Dermis blood vessel endothelial cell (primary cell): ENCODE measurements around the gene SNAP23. TPM values are rescaled to one million over a fixed set of nuclear protein-coding genes. Genes with fewer than 3 reads are reported as not detected.
"Not testable (repeated sequence)": the region's sequence is repeated elsewhere in the genome, so short reads cannot be mapped to it uniquely, and the experiment has no call there.

Experiments used
- DNase-seq: peaks from one replicate; pipeline ENCODE4 v3.0.0; 2010
- total RNA-seq: library from RNA; depleted of rRNA; stranded (reverse); fragments of >200 nt; gene quantifications from 2 replicates; pipeline ENCODE4 v1.2.3, GENCODE V29; 2014

Gene SNAP23
- total RNA-seq, 1 donor from 2014 or later: 203 TPM

DNA sequence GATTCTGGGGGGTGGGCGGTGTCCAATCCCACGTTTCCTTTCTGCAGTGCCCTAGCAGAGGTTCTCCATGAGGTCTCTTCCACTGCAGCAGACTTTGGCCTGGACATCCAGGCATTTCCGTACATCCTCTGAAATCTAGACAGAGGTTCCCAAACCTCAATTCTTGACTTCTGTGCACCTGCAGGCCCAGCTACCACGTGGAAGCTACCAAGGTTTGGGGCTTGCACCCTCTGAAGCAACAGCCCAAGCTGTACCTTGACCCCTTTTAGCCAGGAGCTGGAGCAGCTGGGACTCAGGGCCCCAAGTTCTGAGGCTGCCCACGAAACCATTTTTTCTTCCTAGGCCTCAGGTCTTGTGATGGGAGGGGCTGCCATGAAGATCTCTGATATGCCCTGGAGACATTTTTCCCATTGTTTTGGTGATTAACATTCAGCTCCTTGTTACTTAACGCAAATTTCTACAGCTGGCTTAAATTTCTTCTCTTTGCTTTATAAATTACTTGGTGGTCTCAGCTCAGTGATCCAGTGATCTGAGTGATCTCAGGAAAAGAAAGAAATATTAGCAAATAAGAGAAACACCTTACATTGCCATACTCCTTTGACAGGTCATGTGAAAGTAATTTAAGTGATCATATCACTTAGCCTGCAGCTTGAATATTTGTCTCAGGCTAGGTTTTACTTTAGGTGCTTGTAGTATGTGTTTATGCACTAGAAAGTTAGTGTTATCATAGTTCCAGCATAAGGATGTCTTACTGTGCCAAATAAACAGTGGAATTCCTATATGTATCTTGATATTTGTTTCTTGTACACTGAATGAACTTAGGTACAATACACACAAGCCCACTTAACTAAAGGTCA, 3.0 kb downstream of the SNAP23 start:
- no peak for DNase-seq

DNA sequence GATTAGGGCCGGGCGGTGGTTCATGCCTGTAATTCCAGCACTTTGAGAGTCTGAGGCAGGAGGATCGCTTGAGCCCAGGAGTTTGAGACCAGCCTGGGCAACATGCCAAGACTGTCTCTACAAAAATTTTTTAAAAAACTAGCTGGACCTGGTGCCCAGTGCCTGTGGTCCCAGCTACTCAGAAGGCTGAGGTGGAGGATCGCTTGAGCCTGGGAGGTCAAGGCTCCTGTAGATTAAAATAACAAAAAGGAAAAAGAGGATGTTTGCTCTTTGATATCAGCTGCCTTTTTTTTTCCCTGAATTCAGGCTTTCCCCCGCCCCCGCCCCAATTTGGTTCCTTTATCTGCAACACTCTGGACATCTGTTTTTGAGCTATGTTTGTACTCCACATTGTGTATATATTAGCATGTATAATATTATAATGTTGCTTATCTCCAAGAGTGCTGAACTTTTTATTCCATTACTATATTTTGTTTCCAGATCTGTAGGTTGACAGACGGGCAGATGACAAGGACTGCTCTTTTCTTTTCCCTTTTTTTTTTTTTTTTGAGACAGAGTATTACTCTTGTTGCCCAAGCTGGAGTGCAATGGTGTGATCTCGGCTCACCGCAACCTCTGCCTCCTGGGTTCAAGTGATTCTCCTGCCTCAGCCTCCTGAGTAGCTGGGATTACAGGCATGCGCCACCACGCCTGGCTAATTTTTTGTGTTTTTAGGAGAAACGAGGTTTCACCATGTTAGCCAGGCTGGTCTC, 4.6 kb downstream of the SNAP23 start:
- peak; percentile 34 for DNase-seq

DNA sequence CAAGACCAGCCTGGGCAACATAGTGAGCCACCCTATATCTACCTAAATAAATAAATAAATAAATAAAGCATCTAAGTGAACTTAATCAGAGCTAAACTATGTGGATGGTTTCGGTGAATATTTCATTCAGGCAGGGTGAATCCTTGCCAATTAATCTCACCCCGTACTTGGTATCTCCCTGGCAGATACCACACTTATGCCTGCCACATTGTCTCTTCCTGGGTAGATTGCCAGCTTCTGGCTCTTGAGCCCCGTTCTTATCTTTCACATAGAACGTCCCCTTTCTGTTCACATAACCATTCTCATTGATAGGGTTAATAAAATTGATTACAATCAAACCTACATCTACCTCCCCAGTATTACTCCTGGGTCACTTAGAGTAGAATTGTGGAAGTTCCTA, 7.0 kb downstream of the SNAP23 start:
- no peak for DNase-seq

DNA sequence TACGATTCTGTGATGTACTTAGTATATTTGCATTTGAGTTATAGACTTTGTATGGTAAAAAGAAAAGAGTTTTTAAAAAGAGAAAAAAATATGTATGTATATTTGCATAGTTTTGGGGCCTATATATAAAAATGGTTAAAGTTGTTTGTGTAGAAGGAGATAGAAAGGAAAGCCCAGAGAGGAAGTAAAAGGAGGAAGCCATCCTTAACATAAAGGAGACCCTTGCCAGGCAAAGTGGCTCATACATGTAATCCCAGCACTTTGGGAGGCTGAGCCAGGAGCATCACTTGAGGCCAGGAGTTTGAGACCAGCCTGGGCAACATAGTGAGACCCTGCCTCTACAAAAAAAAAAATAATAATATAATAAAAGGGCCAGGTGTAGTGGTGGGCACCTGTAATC, 8.4 kb downstream of the SNAP23 start:
- DNase-seq: no peak

DNA sequence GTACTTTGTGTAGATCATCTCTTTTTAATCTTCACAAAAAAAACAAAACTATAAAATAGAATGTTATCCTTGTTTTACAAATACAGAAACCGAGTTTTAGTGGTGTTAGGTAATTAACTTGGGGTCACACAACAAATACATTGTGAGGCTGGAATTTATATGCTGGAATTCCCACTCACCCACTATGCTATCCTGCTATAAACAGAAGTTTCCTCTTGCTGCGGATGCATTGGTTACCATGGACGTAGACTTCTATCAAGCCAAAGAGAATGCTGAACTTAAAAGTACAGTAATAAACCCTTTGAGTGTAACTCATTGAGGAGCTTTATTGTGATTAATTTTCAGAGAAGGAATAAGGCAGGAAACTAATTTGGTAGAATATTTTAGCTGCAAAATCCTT, 9.2 kb downstream of the SNAP23 start:
- DNase-seq: peak; percentile 75

DNA sequence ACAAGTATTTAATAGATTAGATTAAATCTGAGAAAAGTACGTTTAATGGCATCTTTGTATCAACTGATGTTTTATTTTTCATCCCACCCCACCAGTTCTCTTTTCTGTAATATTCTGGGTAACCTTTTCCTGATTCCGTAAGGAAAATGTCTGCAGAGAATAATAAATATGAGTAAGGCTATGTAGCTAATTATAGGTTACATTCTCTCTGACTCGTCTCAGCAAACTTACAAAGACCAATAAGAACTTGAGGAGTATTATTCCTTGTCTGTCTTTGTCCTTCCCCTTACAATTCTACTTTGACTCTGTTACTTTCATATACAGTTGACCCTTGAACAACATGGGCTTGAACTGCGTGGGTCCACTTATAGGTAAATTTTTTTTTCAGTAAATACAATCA, 12.1 kb downstream of the SNAP23 start:
- DNase-seq: no peak

DNA sequence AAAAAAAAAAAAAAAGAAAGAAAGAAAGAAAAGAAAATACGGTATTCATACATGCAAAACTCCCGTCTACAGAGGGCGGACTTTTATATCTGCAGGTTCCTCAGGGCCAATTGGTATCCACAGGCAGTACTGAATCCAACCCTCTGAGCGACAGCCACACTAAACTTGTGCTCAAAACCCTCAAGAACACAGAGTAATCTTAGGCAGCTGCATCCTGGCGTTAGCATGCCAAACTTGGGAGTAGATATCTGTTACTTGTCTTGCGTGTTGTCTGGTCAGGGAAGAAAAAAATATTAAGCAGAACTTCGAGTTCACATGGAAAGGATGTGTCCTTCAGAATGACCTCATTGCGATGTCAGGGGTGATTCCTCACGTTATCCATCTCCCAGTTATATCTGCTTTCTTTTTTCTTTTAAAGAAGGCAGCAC, 12.8 kb downstream of the SNAP23 start:
- DNase-seq: no peak

DNA sequence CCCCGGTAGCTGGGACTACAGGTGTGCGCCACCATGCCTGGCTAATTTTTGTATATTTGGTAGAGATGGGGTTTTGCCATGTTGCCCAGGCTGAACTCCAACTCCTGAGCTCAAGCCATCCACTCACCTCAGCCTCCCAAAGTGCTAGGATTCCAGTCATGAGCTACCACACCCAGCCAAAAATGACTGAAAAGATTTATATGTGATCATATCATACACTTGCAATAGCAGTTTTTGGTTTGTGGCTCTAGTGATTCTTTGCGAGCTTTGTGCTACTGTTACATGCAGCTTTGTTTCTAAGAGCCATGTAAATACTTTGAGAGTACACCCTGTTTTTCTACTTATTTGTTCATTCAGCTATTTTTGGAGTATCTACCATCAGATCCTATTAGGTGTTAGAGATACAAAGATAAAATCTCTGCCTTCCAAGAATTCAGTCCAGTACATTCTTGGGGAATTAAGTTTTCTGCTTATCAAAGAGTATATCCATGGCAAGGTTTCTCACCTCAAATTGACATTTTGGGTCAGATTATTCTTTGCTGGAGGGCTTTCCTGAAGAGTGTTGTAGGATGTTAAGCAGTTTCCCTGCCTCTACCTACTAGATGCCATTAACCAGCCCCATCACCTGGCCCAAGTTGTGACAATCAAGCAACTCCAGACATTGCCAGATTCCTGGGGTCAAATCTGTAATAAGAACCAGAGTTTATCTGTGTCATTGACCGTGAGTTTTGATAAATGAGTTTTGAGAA, 15.0 kb downstream of the SNAP23 start:
- DNase-seq: no peak

DNA sequence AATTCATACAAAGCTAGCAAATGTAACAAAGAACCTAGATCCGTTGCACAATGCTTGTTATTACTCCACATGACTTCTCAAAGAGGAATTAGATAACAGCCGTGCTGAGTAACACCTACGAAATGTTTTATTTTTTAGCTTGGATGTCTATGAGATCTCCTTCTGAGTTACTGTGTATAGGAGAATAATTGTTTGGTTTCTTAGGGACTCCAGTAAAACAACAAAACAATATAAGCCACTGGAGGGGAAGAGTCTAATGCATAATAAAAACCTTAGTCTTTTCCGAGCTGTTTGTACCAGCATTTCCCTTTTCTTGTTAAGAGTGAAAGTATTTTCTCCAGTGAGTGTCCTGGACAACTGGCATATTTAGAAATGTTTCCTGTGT, 15.6 kb downstream of the SNAP23 start:
- peak; percentile 48 for DNase-seq

DNA sequence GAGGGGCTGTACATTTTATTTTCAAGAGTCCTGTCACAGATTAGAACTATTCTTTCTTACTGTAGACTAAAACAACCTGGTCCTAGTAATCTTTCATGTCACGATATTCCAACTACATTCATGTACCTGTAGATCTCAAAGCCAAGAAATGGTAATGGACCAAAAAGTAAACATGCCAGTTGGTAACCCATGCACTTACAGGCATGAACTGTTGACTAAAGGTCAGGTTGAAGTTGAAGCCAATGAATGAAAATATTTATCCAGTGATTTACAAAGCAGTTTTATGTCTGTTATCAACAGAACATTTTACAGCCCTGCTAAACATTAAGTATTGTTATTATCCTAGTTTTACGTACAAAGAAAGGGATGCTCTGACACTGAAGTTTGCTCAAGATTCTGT, 27.9 kb downstream of the SNAP23 start:
- no peak for DNase-seq

DNA sequence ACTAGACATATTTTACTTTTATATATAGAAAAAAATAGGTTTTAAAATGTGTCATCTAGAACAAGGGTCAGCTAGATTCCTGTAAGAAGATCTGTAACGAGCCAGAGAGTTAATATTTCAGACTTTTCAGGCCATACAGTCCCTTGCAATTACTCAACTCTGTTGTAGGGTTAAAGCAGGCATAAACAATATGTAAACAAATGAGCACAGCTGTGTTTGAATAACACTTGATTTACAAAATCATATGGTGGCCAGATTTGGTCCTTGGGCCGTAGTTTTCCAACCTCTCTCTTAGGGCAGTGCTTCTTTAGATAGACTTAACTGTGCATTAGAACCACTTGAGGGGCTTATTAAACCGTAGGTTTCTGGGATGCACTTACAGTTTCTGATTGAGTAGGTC, 33.5 kb downstream of the SNAP23 start:
- no peak for DNase-seq

DNA sequence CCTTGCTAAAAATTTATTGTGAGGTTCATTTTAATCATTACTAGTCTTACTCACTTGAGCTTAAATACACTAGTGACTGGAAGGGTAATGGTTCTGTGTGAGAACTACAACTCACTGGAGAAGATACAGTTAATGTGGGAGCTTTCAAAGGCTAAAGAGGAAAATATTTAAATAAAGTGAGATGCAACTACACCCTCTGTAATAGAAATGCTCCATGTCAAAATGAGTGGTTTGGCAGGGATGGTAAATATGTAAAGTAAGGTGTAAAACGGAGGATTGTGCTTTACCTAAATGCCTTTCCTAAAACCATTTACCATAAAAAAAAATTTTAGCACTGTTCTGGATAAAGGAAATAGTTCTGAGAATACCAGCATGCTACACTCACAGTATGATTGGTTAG, 37.8 kb downstream of the SNAP23 start:
- DNase-seq: no peak

DNA sequence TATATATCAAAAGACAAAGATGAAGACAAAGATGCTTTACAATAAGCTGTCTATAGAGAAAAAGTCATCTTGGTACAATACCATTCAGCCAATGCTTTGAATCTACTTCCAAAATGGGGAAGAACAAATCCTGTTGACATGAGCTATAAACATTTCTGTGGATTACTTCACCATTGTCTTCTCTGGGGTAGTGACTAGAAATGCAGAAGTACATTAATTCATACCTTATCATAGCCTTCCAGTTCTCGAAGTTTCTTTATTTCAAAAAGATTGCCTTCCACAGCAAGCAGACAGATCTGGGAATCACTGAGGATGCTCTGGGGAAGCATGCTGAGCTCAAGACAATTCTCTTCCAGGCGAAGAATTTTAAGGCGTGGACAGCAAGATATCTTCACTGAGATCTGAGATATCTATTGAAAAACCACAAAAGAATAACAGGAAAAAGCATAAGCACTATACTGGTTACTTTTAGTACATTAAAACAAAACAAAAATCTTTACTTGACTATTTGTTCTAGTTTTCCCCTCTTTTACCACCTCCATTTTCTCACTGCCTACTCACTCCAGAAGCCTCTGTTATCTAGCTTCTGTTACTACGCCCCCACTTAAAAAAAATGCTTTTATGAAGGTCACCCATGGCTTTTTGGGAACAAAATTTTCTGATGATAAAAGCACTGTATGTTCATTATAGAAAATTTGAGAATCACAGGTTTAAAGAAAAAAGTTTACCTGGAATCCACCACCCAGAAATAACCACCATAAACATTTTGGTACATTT, 49.6 kb downstream of the SNAP23 start:
- no peak for DNase-seq

DNA sequence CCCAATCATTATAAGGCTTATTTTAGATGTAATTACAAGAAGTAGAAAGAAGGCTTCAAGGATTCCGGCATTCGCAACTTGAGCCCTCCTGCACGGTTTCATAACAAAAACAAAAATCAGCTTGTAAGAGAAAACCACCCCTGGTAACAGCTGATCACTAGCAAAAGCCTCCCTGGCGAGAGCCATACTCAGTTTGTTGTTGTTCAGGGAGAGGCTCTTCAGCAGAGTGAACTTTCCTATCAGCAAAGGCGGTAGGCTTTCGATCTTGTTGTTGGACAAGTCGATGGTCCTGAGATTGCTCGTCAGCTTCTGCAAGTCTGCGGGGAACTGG, 52.4 kb downstream of the SNAP23 start:
- DNase-seq: no peak

DNA sequence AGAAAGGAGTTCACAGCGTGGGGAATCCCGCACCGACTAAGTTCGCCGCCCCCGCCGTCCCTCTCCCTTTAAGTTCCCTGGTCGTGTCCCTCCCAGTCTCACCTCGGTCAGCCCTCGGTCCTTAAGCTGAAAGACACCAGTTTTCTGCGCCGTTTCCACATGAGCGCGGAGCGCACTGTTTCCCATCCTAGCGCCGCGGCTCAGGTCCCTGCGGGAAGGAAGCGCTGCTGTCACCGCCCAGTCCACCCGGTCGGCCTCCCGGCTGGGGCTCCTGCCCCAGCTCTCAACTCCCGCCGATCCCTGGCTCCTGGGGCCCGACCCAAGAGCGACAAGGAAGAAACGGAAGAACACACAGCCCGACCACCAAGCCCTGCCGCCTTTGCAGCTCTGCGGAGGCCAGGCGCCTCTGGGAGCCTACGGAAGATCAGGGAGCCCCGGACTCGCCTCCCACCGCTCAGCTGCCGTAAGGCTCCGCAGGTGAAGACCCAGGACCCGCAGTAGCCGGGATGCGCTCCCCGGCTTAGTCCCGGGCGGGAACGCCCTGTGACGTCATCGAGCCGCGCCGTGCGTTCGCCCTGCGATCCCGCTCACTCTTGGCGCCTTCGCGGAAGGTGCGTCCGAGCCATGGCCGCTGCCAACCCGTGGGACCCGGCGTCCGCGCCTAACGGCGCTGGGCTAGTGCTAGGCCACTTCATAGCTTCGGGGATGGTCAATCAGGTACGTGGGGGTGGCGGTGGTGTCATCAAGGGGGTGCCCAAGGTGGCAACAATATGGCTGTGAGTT, 53.0 kb downstream of the SNAP23 start, which contains the start of the genes HAUS2 and LRRC57:
TSS of gene HAUS2 (plus strand) at position 590 of the 783 bp plus-strand sequence. CDS start at position 625, 35 bp downstream.
TSS of gene LRRC57 (minus strand) at position 545 of the 783 bp plus-strand sequence. CDS start at position 186, 359 bp downstream.
- DNase-seq: peak; percentile 91

DNA sequence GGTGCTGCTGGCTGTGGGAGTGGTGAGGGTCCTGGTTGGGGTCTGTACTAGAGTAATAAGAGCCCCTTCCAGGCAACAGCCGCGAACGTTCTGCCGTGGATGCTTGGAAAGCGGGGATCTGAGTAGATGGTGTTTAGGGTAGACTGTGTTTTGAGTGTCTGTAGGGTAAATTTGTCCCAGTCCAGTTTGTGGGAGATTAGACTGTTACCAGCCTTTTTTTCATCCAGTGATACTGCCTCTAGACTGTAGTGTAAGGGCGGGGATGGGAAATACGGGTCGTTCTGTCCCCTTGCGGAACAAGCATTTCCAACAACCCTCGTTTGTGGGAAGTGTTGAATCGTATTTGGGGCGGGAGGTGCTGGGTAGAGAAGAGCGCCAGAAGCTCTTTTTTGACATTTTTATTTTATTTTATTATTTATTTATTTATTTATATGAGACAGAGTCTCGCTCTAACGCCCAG, 53.6 kb downstream of the SNAP23 start:
- peak; percentile 54 for DNase-seq

DNA sequence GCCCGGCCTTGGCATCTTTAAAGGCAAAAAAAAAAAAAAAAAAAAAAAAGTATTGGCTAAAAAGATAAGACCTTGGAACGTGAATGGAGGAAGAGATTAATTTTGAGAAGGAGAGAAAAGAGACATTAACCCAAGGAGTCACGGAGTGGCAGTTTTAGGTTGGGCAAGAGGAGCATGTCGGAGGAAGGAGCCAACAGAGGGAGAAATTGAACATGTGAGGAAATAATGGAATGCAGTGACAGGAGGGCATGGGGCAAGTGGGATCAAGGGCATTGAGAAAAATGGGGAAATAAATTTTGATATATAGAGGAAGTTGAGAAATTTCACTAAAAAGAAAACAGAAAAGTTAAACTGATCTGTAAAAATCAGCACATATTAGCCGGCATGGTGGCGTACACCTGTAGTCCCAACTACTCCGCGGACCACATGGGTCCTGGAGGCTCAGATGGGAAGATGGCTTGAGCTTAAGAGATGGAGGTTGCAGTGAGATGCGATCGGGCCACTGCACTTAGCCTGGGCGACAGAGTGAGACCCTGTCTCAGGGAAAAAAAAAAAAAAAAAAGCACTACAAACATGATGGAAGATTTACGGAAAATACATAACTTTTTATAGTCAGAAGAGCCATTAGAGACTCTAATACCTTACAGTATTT, 54.4 kb downstream of the SNAP23 start:
- DNase-seq: no peak

DNA sequence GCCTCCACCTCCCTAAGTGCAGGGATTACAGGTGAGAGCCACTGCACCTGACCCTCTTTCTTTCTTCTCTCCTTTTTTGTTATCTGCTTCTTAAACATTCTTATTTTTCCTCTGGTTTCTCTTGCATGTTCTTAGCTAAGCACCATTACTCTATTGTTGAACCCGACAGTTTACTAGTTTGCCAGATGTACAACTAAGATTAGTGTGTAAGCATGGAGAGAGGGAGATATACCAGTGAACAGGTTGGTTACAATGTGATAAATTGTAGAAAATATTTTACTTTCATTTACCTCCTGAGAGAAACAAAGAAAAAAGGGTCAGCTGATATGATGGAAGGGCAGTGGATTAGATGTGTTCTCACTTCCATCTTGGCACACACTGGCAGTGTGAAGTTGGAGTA, 58.1 kb downstream of the SNAP23 start:
- DNase-seq: no peak

DNA sequence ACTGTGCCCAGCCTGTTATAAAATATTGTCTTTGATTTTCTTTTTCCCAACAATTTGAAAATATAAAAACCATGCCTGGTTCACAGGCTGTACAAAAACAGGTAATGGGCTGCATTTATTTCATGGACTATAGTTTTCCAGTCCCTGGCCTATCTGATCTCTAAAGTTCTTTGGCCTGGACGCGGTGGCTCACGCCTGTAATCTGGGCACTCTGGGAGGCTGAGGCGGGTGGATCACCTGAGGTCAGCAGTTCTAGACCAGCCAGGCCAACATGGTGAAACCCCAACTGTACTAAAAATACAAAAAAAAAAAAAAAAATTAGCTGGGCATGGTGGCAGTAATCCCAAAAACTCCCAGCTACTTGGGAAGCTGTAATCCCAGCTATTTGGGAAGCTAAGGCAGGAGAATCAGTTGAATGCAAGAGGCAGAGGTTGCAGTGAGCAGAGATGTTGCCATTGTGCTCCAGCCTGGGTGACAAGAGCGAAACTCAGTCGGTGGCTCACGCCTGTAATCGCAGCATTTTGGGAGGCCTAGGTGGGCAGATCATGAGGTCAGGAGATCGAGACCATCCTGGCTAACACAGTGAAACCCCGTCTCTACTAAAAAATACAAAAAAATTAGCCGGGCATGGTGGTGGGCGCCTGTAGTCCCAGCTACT, 61.2 kb downstream of the SNAP23 start:
- not testable (repeated sequence) for DNase-seq

DNA sequence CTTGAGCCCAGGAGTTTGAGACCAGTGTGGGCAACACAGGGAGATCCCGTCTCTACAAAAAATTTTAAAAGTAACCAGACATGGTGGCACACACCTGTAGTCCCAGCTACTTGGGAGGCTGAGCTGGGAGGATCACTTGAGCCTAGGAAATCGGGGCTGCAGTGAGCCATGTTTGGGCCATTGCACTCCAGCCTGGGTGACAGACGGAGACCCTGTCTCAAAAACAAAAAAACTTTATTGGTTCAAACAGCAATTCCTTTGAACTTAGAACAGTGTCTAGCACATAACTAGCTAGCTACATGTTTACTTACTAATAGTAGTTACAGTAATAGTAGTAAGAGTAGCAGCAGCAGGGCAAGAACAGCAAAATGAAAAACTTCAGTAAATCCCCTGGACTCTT, 63.3 kb downstream of the SNAP23 start:
- no peak for DNase-seq
